NCI-H82 (cell line): ENCODE data around the gene ST7.
A peak's percentile ranks its signal among the peaks of the same experiment; 100 is the strongest.

Source experiments
- DNase-seq: peaks from one replicate; lab custom pipeline; 2025; lab: John Stamatoyannopoulos, UW

Gene ST7

DNA sequence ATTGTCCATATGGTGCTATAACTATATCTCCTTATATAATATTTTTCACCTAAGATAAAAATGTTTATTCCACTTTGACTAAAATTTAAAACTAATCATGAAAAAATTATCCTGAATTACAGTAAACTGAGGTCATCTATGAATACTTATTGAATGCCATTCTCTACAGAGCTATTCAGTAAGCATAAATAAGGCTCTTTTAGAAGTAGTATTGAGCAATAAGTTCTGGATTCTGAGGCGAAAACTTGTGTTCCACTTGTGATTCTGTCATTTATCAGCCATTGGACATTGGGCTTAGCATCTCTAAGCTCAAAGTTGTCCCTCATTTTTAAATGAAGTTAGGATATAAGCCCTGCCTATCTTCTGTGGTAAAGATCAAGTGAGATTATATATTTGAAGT lies 238.8 kb downstream of the ST7 start:
- no peak for DNase-seq

DNA sequence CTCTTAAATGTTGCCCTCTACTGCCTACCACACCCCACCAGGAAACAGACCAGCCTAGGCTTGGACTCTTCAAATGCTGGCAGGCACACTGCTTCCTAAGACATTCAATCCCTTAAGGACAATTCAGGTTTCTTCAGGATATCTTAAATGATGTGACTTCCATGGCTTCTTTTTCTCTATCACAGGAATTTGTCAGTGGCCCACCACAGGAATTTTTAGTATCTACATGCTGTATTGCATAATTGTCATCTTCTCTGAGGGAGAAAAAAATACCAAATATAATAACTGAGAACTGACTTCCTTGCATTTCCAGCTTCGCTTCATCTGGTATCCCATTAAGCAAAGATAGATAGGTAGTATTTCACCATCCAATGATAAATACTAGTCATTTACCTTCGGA lies 240.3 kb downstream of the ST7 start:
- DNase-seq = no peak

DNA sequence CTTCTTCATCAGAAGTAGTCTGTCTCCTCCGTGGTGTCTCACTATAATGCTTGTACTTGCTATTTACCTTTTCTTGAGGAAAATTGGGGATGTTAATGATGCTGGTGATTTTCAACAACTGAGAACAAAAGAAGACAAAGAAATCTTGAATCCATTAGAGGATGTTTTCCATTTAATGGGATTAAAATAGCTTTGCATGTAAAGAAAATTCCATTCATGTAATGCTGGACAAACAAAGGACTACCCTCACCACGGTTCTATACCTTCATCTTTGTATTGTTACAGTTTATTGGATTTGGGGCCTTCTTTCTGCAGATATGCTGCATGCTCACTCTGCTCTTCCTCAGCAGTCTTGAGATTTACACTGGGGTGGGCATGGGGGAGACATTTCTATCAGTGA lies 241.1 kb downstream of the ST7 start:
- no peak for DNase-seq

DNA sequence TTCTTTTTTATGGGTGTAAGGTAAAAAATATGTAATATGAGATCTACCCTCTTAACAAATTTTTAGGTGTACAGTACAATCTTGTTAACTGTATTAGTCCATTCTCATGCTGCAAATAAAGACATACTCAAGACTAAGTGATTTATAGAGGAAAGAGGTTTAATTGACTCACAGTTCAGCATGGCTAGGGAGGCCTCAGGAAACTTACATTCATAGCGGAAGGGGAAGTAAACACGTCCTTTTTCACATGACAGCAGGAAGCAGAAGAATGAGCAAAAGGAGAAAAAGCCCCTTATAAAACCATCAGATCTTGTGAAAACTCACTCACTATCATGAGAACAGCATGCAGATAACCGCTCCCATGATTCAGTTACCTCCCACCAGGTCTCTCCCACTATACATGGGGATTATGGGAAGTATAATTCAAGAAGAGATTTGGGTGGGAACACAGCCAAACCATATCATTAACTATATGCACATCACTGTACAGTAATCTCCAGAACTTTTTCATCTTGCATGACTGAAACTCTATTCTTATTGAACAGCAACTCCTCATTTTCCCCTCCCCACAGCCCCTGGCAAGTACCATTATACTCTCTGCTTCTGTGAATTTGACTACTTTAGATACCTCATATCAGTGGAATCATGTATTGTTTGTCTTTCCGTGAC lies 242.2 kb downstream of the ST7 start:
- no peak for DNase-seq

DNA sequence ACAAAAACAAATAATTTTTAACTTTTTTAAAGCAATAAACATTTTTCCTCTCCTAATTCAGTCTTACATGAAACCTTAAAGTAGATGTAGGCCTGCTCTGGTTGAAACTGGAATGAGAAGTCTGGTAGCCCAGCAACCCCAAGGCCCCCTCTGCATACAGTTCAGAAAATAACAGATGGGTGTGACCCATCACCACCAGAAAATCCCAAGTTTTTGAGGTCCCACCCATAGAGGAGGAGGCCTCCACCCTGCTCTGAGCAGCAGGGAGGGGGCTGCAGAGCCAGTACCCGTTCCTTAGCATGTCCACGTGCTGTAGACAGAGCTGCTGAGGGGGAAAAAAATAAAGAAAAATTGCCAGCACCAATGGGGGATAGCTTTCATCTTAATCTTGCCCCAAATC lies 246.8 kb downstream of the ST7 start:
- DNase-seq = no peak

DNA sequence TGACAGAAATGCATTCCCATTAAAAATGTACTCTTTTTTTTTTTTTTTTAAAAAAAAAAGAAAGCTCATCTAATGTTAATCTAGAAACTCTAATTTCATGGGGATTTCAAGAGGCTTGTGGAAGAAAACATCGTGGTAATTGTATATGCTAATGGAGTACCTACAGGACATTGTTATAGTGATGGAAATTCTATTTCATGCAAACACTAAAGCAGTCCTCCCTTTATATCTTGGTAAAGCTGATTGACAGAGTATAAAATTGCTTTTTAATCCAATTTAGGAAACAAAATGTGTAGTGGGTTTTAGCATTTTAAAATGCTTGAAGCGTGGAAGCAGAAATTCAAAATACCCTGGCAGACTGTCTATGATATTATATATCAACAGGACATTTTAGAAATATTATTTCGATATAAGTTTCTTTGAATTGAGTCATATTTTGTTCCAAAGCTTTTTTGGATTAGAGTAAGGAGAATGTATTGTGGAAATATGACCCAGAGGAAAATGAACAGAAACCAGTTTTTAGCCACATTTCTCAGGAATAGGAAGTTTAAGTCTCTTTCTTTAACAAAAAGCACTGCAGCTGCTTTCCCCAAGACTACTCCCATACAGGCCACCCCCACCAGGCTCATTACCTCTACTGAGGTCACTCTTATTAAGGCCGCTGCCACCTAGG lies 247.6 kb downstream of the ST7 start:
- DNase-seq = no peak

DNA sequence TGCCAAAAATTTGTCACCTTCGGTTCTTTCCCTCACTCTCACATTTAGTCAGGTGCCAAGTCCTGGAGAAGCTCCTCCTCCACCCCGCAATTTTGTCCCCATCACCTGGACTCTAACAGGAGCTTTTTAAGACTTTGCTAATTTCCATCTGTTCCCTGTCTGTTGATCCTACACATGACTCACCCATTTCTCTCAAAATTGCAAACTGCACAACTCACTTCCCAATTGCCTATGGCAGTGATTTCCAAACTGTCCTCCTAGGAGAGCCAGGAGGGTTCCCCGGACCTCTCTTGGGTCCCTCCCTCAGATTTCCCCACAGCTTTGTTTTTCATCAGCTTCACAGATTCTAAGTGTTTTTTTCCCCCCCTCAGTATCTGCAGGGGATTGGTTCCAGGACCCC lies 249.2 kb downstream of the ST7 start:
- no peak for DNase-seq

DNA sequence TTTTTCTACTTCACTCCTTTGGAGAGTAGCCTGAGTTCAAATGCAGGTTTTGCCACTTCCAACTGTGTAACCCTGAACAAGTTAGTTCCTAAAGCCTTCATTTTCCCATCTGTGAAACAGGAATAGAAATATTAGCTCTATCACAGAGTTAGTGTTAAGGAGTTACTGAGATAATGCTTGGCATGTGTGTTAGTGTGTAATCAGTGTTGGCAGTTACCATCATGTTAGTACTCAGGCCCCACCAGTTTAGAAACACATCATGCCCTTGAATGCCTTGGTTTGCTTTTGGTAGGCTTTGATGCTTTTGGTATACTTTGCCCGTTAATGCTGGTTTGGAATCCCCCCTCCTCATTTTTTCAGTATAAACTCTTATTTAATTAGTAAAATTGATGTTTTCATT lies 249.9 kb downstream of the ST7 start:
- DNase-seq = no peak

DNA sequence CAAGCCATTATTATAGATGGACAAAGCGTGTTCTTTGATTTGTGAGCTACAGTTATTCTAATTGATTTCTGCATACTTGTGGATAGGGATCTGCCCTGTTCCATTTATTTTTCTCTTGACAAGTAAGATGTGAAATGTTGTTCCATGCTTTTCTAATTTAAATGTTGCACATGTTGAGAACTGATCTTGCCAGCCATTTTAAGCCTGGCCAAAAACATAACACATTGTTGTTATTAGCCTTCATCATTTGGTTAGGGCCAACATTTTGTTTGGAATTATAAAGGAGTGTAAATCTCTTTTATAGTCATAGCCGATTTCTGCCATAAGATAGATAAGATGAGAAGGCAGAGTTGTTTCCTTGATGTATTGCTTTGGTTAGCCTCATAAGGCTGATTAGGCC lies 252.6 kb downstream of the ST7 start:
- DNase-seq = no peak

DNA sequence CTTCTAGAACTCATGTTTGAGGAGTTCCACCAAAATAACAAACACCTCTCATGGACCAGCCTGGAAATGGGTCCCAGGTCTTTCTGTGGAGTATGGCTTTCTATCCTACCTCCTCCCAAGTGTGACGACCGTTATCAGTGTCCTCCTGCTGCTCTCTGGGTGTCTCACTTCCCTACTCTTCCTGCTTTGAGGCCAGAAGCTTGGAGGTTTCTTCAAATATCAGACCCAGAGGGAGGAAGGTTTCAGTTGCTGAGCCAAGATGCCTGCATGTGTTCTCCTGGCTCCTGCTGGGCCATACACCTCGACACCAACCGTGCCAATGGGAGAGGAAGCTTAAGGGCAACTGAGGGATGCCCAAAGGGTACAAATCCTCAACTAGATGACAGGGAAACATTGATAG lies 255.0 kb downstream of the ST7 start:
- DNase-seq = no peak

DNA sequence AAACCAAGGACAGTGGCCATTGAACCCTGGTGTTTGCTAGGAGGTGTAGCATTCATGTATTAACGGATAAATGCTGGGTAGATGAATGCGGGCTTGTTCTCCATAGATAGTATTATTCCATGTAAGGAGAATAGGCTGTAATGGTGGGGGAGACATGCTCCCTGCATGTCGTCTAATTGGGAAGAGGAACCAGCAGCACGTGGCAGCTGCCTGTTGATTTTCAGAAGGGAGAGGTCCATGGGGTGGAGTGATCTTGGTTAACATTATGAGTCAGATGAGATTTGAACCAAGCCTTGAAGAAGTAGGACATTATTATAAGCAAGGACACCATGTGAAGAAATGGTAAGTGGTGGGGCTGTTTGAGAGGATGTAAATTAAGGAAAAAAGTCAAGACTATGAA lies 257.1 kb downstream of the ST7 start:
- DNase-seq = no peak

DNA sequence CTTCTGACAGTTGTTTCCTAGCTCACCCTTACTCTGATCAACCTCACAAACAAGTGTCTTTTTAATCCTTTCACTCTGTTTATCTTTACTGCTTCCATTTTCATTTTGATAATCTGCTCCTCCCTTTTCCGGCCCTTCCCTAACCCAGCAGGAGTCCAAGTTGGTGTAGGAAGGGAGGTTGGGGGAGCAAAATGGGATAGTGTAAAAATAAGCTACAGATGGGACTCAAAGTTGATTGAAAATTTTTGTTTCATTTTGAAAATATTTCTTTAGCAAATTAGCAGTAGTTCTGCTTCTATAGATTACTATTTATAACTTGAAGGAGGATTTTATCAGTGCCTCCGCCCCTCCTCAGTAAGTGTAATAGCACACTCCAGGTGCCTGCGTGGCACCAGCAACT lies 257.6 kb downstream of the ST7 start:
- no peak for DNase-seq

DNA sequence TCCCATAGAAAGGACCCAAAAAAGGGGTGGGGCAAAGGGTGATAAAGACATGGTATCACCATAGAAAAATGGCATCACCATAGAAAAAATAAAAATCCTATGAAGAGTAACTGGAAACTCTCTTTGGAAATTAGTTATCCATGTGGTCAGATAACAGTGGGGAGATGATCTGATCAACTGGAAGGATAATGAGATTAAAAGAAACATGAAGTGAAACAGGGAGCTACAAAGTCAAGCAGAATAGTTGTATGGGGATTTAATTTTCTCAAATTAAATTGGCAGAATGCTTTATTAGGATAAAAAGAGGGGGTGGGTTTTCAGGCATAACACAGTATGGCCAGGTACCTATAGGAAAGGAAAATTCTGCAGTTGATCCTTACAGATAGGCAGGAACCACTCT lies 258.3 kb downstream of the ST7 start:
- no peak for DNase-seq

DNA sequence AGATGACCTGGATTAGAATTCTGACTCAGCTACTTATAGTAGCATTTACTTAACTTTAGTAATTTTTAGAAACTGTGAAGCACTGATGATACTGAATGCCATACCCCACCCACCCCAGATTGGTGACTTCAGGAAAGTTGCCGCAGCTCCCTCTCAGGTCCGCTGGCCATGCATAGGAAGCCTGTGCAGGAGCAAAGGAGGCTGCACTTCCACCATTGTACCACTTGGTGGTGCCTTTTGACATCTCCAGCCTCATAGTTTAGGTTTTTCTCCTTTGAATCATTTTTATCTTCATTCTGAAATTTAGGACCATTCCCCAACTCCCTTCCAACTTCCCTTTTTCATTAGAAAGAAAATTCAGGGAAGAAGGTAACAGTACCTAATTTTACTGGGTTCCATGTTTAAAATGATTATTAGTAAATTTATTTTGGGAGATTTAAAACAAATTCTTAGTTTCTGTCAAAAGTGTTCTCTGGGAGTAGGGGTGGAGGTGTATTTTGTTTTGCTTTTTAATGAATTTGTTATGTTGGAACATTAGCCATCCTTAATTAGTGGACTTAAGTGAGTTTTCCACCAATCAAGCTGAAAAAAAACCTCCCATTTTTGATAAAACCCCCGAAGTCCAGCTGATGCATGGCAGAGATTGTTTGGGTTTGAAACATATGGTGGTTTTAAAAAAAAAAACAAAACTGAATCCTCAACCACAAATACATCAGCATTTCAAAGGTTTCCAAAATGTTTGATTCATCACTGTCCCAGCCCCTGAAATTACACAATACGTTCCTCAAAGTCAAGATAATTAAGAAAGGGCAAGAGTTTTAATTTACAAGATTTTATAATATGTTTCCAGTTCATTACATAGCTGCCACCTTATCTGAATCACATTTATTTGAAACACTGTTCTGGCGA lies 259.9 kb downstream of the ST7 start:
- DNase-seq = peak; percentile 66

DNA sequence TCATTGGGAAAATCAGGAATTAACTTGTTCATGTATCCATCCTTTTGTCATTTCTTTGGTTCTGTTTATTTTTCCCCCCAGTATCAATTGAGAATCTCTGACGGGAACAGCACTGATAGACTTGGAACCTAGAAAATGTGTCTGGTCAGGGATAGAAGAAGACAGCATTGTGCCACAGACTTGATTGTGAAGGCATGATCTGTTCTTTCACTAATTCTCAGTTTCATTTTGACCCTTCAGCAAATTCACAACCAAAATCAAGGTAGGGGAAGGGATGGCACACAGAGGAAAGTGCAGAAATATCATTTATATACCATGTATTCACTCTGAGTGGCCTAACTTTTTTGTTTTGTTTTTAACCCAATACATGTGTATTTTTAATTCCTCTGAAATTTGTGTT lies 262.7 kb downstream of the ST7 start:
- DNase-seq = no peak

DNA sequence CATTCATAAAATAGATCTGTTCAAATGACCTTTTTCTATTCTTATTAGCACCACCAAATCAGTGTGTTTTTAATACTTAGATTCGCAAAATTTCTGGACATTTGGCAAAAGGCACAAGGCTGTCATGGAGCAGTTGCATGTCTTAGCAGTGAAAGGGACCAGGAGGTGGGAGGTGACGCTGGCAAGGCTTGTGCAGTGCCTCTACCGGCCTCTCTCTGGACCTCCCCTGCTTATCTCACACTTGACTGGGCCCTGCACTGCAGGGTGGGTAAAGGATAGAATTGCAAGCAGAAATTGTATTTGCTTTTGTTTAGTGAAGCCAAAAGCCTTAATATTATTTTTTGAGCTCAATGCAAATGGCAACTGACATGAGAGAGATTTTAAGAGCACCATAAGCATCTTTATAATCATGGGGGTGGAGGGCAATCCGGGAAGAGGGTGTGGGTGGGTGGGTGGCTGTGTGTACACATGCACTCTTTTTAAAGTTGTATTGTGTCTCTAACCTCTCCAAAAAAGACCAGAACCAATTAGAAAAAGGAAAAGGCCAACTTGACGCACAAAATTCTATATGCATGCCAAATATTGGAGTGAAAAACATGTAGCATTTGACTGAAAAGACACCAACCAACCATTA lies 263.3 kb downstream of the ST7 start:
- no peak for DNase-seq

DNA sequence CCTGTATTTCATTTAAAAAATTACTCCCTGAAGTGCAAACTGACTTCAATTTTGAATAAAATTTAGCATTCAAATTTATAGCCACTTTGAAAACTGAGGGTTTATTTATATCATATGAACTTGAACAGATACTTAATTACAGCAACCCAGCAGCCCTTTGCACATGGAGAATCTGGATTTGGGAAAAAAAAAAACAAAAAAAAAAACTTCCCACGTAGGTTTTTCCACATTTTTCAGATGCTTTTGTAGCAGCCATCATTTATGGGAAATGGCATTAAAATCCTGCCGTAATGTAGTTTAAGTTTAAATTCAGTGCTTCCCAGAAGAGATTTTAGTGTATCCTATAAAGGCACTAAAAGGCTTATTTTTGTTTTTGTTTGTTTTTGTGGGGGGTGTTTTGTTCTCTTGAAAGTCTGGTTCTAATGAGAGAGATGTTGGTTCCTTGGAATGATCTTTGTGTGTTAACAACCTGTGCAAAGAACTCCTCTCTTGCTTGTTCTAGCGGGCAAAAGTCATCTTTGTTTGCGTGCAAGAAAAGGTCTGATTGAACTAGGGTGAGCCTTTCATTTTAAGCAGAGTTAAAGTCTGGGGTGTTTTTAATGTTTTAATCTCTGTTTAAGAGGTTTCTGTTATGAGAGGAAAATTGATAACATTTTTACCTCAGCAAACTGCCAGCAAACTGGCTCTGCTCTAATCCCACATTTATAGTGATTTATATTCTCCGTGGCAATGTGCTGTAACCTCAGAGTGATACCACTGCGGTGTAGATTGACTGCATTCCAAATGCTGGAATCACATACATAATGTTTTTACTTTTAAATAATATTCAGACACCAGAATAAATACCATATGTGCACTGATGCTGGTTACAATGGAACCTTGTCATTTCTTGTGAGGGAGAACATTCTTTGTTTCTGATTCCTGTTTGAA lies 264.1 kb downstream of the ST7 start:
- DNase-seq = no peak

DNA sequence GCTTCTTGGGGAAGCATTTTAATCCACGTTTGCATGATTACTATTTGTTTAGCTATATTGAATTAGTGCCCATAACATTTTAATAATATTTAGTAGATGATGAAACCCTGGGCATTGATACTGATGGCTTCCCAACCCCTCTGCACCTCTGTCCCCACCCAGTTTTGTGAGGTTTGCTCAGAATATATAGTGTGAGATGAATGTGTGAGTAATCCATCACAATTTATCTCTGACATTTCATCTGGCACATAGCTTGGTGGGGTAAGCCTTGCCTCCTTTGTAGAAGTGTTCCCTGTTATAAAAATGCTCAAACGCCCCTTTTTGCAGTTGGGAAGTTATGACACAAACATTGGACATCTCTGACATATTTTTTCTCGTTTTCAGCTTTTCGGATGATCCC lies 265.4 kb downstream of the ST7 start:
- DNase-seq = no peak

DNA sequence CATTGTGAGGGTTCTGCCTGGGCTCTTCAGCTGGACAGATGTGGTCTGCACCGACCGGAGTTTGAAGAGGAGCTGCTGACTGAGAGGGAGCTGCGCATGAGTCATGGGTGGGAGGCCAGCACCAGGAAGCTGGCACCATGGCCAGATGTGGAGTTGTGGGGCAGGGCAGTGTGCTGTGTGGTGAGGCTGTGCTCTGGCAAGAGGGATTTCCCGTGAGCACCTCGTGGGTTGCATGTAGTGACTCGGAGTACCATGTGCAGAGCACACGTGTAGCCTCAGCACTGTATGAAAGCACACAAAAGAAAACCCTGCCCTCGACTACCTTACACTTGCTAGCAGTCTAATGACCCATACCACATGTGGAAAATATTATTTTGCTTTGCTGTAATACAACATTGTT lies 266.2 kb downstream of the ST7 start:
- no peak for DNase-seq

DNA sequence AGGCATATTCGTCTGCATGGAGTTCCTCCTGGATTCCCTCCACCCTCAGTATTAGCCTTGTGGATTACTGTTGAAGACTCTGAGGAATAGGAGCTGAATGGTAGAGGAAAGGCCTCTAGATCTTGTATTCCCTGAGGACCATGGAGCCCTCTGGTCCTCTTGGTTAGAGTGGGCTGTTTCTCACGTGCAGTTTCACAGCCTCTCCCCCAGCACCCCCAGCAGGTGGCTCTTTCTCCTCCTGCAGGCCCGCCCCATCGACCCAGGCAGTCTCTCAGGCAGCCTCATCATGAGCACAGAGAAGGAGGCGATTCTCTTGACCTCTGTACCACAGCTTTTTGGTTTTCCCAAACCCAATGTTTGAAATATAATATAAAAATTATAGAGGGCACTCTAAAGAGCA lies 267.5 kb downstream of the ST7 start:
- no peak for DNase-seq

DNA sequence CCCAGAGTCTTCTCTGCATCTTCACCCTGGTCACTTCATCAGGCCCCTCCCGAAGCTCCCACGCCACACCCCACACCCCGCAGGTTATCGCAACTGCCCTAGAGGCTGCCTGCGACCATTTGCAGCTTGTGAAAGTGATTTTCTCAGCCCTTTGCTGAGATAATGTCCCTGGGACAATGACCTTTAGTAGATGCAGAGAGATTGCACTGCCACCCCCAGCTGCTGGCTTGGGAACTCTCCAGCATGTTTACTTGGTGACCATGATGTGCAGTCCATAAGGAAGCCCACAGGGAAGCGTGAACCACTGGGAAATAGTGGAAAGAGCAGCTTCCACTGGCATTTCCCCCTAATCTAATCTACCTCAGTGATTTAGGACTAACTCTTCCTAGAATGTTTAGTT lies 272.2 kb downstream of the ST7 start:
- DNase-seq = no peak

DNA sequence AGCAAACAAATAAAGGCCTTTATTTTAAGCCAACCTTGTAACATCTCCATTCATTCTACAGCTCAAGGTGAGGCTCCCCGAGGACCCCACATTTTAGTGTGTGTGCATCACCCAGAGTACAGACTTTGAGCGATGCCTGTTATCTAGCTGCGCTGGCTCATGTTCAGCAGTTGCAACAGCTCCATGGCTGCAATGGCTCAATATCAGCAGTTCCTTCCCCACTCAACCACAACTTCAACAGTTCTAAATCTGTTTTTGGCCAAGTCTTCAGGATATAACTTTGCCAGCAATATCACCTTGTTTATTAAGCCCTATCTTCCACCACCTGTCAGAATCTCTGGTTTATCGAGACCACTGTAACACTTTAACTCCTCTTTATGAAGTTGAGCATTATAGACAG lies 273.8 kb downstream of the ST7 start:
- DNase-seq = no peak
